ENCODE results near the gene PURB.

DNA sequence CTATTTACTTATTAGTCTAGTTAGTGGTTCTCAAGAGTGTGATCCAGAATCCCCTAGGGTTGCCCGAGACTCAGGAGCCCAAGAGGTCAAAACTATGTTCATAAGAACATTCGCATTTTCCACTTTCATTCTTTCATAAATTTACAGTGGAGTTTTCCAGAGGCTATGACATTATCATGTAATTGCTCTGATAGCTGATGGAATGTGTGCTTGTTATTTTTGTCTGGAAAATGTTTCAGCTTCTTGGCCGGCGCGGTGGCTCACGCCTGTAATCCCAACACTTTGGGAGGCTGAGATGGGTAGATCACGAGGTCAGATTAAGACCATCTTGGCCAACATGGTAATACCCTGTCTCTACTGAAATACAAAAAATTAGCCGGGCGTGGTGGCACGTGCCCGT, 10.1 kb downstream of the PURB start:
- TF ChIP-seq, protein P1, sequence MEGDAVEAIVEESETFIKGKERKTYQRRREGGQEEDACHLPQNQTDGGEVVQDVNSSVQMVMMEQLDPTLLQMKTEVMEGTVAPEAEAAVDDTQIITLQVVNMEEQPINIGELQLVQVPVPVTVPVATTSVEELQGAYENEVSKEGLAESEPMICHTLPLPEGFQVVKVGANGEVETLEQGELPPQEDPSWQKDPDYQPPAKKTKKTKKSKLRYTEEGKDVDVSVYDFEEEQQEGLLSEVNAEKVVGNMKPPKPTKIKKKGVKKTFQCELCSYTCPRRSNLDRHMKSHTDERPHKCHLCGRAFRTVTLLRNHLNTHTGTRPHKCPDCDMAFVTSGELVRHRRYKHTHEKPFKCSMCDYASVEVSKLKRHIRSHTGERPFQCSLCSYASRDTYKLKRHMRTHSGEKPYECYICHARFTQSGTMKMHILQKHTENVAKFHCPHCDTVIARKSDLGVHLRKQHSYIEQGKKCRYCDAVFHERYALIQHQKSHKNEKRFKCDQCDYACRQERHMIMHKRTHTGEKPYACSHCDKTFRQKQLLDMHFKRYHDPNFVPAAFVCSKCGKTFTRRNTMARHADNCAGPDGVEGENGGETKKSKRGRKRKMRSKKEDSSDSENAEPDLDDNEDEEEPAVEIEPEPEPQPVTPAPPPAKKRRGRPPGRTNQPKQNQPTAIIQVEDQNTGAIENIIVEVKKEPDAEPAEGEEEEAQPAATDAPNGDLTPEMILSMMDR (IDR thresholded peaks at IDR 0.05; ENCODE audit: poor library complexity) = no peak
- TF ChIP-seq EZH2phosphoT487 (IDR thresholded peaks at IDR 0.05; ENCODE audit: low read depth, severe bottlenecking, unreplicated experiment) (no peak), EZH2 (IDR thresholded peaks at IDR 0.05; ENCODE audit: borderline replicate concordance) (no peak)
